Heart left ventricle (tissue), 16 donors: ENCODE results near the gene EPHA1. TPM values are rescaled to one million over a fixed set of nuclear protein-coding genes. Genes with fewer than 3 reads are reported as not detected.

Source experiments
- ATAC-seq, 4 donors: fragments of 200-7000 bp; cut with Tn5 transposase; one replicate each; pipeline ENCODE4 v1.9.1; 2020 to 2022; ENCODE audit warnings: moderate library complexity in 4 of 4, mild to moderate bottlenecking in 3 of 4, moderate number of reproducible peaks in 1 of 4
- DNase-seq, 5 donors: peaks; one replicate each; pipeline ENCODE4 v3.0.0-alpha.2; 2020
- H3K27ac ChIP-seq, 12 donors: fragments of 200-600 bp; sonication (generic) in 4 of 12; one replicate each; pipeline versions ENCODE4 v1.5.0 to v1.8.0; 2016 to 2022; ENCODE audit warnings: mild to moderate bottlenecking in 2 of 12
- H3K27me3 ChIP-seq, 9 donors: fragments of 200-600 bp; sonication (generic) in 2 of 9; one replicate each; pipeline versions ENCODE4 v1.5.1 to v1.8.0; 2016 to 2022; ENCODE audit warnings: mild to moderate bottlenecking in 3 of 9
- H3K36me3 ChIP-seq, 9 donors: fragments of 200-600 bp; sonication (generic) in 2 of 9; one replicate each; pipeline versions ENCODE4 v1.5.0 to v1.8.0; 2018 to 2022; ENCODE audit warnings: mild to moderate bottlenecking in 2 of 9
- H3K4me1 ChIP-seq, 12 donors: fragments of 200-600 bp; sonication (generic) in 4 of 12; one replicate each; pipeline versions ENCODE4 v1.5.0 to v1.8.0; 2016 to 2022; ENCODE audit warnings: mild to moderate bottlenecking in 3 of 12
- H3K4me3 ChIP-seq, 12 donors: fragments of 200-600 bp; sonication (generic) in 4 of 12; one replicate each; pipeline versions ENCODE4 v1.5.0 to v1.8.0; 2017 to 2022; ENCODE audit warnings: mild to moderate bottlenecking in 9 of 12, moderate library complexity in 4 of 12
- H3K9me3 ChIP-seq, 12 donors: fragments of 200-600 bp; sonication (generic) in 4 of 12; one replicate each; pipeline versions ENCODE4 v1.5.0 to v1.8.0; 2016 to 2022; ENCODE audit warnings: mild to moderate bottlenecking in 1 of 12
- POLR2A ChIP-seq, 2 donors: fragments of 450-650 bp; IDR thresholded peaks; one replicate each; pipeline ENCODE4 v1.6.1; 2017; ENCODE audit warnings: antibody characterized with exemption in 2 of 2, mild to moderate bottlenecking in 2 of 2, moderate library complexity in 2 of 2
- WGBS, 4 donors: extraction: QIAGEN DNeasy Blood & Tissue Kit in 2 of 4; methylation state at CpG; one replicate each; pipeline versions ENCODE4 v1.1.5 to v1.1.7; 2013 to 2018; 5-methylcytosine and 5-hydroxymethylcytosine counted together
- intact Hi-C, 10 donors: fragments of 100-400 bp; cut with DNase I; formaldehyde crosslinking; loops; one replicate each; pipeline versions ENCODE4 v1.11.1 to v1.14.2; 2022
- polyA plus RNA-seq, 2 donors: library from polyadenylated mRNA; stranded (reverse); fragments of 200-250 nt; gene quantifications; one replicate each; pipeline ENCODE4 v1.2.3, GENCODE V29; 2013
- total RNA-seq, 9 donors: library from RNA; depleted of rRNA in 2 of 9; stranded (reverse); fragments of >200 nt in 2 of 9; fragmentation: NEBNext Ultra II Directional in 3 of 9; extraction: Animal tissue kit (Norgen Biotek cat#: 25700) in 3 of 9; gene quantifications; one replicate each; pipeline versions ENCODE4 v1.1.0 to v1.2.4, GENCODE V29; 2016 to 2023
- TF ChIP-seq, protein P1 (sequence below), 12 donors: fragments of 200-600 bp; sonication (generic) in 4 of 12; IDR thresholded peaks; one replicate each; pipeline versions ENCODE4 v1.5.0 to v1.8.0; 2018 to 2022; ENCODE audit warnings: antibody characterized with exemption in 12 of 12, mild to moderate bottlenecking in 5 of 12
- donor health status: ischemic (EF 13 %, LVEDD 7.1; RV severe dilation, severe dysfunction).
- donor health status: healthy with polysubstance abuse.
- donor health status: DM: no; HTN: yes; CAD: no.
- donor health status: DM: no; HTN: no; CAD: no.
- donor health status: ischemic (EF 25% LVEDD 6.9; RV normal size, moderate dysfunction).
- donor health status: ischemic (EF 25% LVEDD 5.7; RV mildly dilated, moderate dysfunction).
- donor health status: healthy.
- donor health status: DM: yes; HTN: yes; CAD: no.
- donor health status: ischemic (EF 35%, LVEDD 5.7; RV mildly dilated, moderate dysfunction).
- donor health status: nonischemic (EF 11% LVEDD 7.7; RV severe dilation, severe dysfunction).
- donor health status: DM: yes; HTN: yes; CAD: no.
- donor health status: PGD.
- donor health status: ischemic (EF 29% LVEDD 5.4; RV normal size, mild dysfunction).
- donor health status: nonischemic (EF 23%, LVEDD 6.1; RV moderate dilation, normal function).

EPHA1 gene
- total and polyA plus RNA-seq, 11 donors, result 0.04 to 0.51 (median 0.27) TPM; not detected in 7

DNA sequence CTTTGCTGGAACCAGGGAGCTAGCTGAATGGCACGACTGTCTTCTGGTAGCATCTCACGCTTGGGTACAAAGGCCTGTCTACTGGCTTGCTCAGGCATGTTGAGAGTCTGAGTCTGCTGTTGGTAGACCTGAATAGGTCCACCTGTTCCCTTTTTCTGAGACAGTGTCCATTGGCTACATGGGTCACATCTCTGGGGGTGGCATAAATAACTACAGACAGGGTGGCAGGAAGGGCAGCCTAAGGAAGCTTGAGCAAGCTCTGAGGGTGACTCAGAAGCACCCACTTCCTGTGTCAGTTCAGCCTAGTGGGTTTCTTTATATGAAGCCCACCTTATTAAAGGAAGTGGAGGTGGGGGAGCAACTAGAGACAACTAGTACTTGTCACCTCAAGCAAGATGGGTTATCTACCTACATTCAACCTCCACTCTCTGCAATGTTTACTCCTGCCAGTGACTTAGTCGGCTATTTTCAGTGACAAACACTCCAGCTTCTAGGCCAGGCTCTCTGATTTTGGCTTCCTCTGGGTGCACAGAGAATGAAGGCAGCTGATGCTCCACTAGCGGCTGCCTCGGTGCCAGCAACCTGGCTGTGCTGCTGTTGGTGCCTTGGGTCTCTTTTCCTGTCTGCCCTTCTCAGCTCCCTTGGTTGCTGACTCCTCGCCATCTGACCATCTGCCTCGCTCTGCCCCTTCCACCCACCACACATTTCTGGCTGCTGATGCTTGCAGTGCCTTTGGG lies 33.2 kb downstream of the EPHA1 start:
- TF ChIP-seq, protein P1, sequence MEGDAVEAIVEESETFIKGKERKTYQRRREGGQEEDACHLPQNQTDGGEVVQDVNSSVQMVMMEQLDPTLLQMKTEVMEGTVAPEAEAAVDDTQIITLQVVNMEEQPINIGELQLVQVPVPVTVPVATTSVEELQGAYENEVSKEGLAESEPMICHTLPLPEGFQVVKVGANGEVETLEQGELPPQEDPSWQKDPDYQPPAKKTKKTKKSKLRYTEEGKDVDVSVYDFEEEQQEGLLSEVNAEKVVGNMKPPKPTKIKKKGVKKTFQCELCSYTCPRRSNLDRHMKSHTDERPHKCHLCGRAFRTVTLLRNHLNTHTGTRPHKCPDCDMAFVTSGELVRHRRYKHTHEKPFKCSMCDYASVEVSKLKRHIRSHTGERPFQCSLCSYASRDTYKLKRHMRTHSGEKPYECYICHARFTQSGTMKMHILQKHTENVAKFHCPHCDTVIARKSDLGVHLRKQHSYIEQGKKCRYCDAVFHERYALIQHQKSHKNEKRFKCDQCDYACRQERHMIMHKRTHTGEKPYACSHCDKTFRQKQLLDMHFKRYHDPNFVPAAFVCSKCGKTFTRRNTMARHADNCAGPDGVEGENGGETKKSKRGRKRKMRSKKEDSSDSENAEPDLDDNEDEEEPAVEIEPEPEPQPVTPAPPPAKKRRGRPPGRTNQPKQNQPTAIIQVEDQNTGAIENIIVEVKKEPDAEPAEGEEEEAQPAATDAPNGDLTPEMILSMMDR (IDR thresholded peaks at IDR 0.05), result no peak
- TF ChIP-seq POLR2A (IDR thresholded peaks at IDR 0.05), result no peak
- intact Hi-C loops, result loop anchor here in 4 of 10 donors (5.0 to 10.0 kb wide), 3 partner anchors 42 to 133 kb away; partner anchors contain the start of gene GSTK1 (in 1 of the 4)
- H3K4me1 ChIP-seq, result peaks cover 0 to 84% (median 11%) of the 10 kb centered on the region in 12 donors
- peak overlapping the region in 1 of 12 donors; percentile 91 for H3K27ac ChIP-seq
- ATAC-seq, result peak in 2 of 4 donors; percentile 22 to 34
- 81 to 87% (median 85%) methylated on average over 7 of the region's 7 CpGs for WGBS, 4 donors
- H3K4me3 ChIP-seq, result no peak overlapping the region
- no peaks in the 10 kb centered on the region for H3K36me3 ChIP-seq
- H3K27me3 ChIP-seq, result no peaks in the 10 kb centered on the region
- peak in 1 of 5 donors; percentile 38 for DNase-seq
- H3K9me3 ChIP-seq, result no peaks in the 10 kb centered on the region

DNA sequence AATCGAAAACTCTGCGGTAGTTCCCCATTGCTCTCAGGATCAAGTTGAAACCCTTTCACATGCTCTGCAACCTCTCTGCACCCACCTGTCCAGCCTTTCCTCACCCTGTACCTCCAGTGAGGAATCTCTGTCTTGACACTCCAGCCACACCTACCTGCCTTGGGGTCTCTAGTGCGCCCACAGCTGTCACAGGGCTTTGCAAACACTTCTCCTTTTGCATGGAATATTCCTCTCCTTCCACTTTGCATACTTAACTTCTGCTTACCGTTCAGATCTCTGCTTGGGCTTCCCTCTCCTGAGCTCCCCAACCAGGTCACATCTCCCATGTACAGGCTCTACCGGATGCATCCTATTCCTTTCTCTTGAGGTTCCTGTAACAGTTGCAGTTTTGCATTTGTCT lies 34.1 kb downstream of the EPHA1 start:
- H3K27me3 ChIP-seq, result no peaks in the 10 kb centered on the region
- no peaks in the 10 kb centered on the region for H3K9me3 ChIP-seq
- WGBS, 4 donors, result 77 to 88% (median 82%) methylated on average over 5 of the region's 5 CpGs
- no peak overlapping the region for H3K4me3 ChIP-seq
- no peak for TF ChIP-seq POLR2A (IDR thresholded peaks at IDR 0.05)
- TF ChIP-seq, protein P1 (IDR thresholded peaks at IDR 0.05), result no peak
- DNase-seq (no peak), ATAC-seq (peak in 2 of 4 donors; percentile 14 to 20)
- intact Hi-C loops, result loop anchor here in 1 of 10 donors (10.0 kb wide), 1 partner anchor 110 kb away; the partner anchor contains the start of gene GSTK1
- peaks cover 0 to 79% (median 5%) of the 10 kb centered on the region in 12 donors for H3K4me1 ChIP-seq
- peak overlapping the region in 1 of 12 donors; percentile 91 for H3K27ac ChIP-seq
- H3K36me3 ChIP-seq, result no peaks in the 10 kb centered on the region

DNA sequence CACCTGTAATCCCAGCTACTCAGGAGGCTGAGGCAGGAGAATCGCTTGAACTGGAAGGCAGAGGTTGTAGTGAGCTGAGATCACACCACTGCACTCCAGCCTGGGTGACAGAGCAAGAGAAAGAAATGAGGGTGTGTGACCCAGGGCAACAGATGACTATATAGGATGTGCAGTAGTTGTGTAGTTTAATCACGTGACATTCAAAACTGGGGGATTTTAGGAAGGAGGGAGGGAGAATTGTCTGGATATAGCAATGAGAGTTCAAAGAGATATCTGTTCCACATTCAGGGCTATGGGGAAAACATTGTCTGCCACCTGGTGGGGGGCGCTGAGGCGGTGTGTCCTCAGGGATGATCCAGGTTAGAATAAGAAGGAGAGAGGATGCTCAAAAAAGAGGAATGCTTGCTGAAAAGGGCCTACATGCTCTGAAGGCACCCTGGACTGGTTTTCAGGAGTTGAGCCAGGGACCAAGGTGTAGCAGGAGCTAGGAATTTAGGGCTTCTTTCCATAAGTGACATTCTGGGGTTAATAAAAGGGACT lies 35.3 kb downstream of the EPHA1 start:
- Histone ChIP-seq H3K4me3 (no peak overlapping the region), H3K4me1 (peaks cover 0 to 67% (median 0%) of the 10 kb centered on the region in 12 donors), H3K9me3 (no peaks in the 10 kb centered on the region), H3K27me3 (no peaks in the 10 kb centered on the region), H3K36me3 (no peaks in the 10 kb centered on the region), H3K27ac (no peak overlapping the region)
- TF ChIP-seq, protein P1 (IDR thresholded peaks at IDR 0.05), result no peak
- TF ChIP-seq POLR2A (IDR thresholded peaks at IDR 0.05), result no peak
- intact Hi-C loops, result loop anchor here in 1 of 10 donors (10.0 kb wide), 1 partner anchor 109 kb away; the partner anchor contains the start of gene GSTK1
- no peak for ATAC-seq
- 88 to 92% (median 89%) methylated on average over 4 of the region's 4 CpGs for WGBS, 4 donors
- DNase-seq, result no peak

DNA sequence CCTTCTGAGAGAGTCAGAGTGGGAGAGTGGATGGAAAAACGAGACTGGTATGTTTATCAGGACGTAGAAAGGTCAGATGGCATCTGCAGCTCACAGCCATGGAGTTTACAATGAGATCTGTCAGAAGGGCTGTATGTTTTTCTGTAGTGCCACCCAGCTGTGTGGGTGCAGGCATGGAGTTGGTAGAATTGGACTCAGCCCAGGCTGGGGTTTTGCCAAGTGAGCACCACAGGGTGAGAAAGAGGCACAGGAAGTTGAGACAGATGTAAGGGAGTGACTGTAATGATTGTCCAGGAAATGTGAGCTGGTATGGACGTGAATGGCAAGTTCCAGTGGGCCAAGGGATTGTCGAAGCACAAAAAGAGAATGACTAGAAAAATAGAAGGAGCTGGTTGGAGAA lies 36.6 kb downstream of the EPHA1 start:
- intact Hi-C loops, result loop anchor here in 1 of 10 donors (10.0 kb wide), 1 partner anchor 107 kb away; the partner anchor contains the start of gene GSTK1
- DNase-seq, result peak in 3 of 5 donors; percentile 64 to 73 (median 67)
- Histone ChIP-seq H3K4me1 (peaks cover 0 to 56% (median 0%) of the 10 kb centered on the region in 12 donors), H3K9me3 (no peaks in the 10 kb centered on the region), H3K4me3 (no peak overlapping the region), H3K27me3 (no peaks in the 10 kb centered on the region), H3K36me3 (no peaks in the 10 kb centered on the region), H3K27ac (peak overlapping the region in 1 of 12 donors; percentile 70)
- TF ChIP-seq, protein P1 (IDR thresholded peaks at IDR 0.05), result peak in 3 of 12 donors; percentile 25 to 34 (median 26)
- no peak for TF ChIP-seq POLR2A (IDR thresholded peaks at IDR 0.05)
- WGBS, 4 donors, result 35 to 54% (median 46%) methylated on average over 4 of the region's 4 CpGs
- peak in 3 of 4 donors; percentile 64 to 76 (median 74) for ATAC-seq
